SK-N-SH treated with all-trans-retinoic acid at 6 μM for 48 hours (cell line): Measurements from ENCODE around the gene ENSA.

Source experiments
- GLIS3 ChIP-seq: fragments of 250-450 bp; sonication (Bioruptor Pico); IDR thresholded peaks from 2 replicates; pipeline ENCODE4 v1.5.0; 2020; ENCODE audit warnings: mild to moderate bottlenecking, moderate library complexity
- RARB ChIP-seq: fragments of 250-450 bp; sonication (Bioruptor Pico); IDR thresholded peaks from 2 replicates; pipeline ENCODE4 v1.8.0; 2021; ENCODE audit warnings: mild to moderate bottlenecking, moderate library complexity
- SNAI2 ChIP-seq: fragments of 250-450 bp; sonication (Bioruptor Pico); IDR thresholded peaks from 2 replicates; pipeline ENCODE4 v1.5.0; 2020; ENCODE audit warnings: mild to moderate bottlenecking, moderate library complexity
- ZC3H10 ChIP-seq: fragments of 250-450 bp; sonication (Bioruptor Pico); IDR thresholded peaks from 2 replicates; pipeline ENCODE4 v1.5.1; 2021; ENCODE audit warnings: mild to moderate bottlenecking, moderate library complexity
- ZFP3 ChIP-seq: fragments of 250-450 bp; sonication (Bioruptor Pico); IDR thresholded peaks from 2 replicates; pipeline ENCODE4 v1.5.0; 2020; ENCODE audit warnings: mild to moderate bottlenecking, moderate library complexity
- ZFP30 ChIP-seq: fragments of 450-650 bp; formaldehyde crosslinking; IDR thresholded peaks from 2 replicates; pipeline ENCODE4 v1.5.0; 2022; ENCODE audit warnings: mild to moderate bottlenecking, moderate library complexity
- ZNF8 ChIP-seq: fragments of 450-650 bp; formaldehyde crosslinking; IDR thresholded peaks from 2 replicates; pipeline ENCODE4 v1.5.0; 2020; ENCODE audit warnings: mild to moderate bottlenecking, moderate library complexity
- TF ChIP-seq, protein P1 (sequence below): fragments of 250-450 bp; sonication (Bioruptor Pico); IDR thresholded peaks from 2 replicates; pipeline ENCODE4 v1.5.1; 2020; ENCODE audit warnings: low read depth, mild to moderate bottlenecking, moderate library complexity
- TF ChIP-seq, protein P2 (sequence below): fragments of 250-450 bp; sonication (Bioruptor Pico); IDR thresholded peaks from 2 replicates; pipeline ENCODE4 v1.8.0; 2020; ENCODE audit warnings: mild to moderate bottlenecking, moderate library complexity, borderline replicate concordance

DNA sequence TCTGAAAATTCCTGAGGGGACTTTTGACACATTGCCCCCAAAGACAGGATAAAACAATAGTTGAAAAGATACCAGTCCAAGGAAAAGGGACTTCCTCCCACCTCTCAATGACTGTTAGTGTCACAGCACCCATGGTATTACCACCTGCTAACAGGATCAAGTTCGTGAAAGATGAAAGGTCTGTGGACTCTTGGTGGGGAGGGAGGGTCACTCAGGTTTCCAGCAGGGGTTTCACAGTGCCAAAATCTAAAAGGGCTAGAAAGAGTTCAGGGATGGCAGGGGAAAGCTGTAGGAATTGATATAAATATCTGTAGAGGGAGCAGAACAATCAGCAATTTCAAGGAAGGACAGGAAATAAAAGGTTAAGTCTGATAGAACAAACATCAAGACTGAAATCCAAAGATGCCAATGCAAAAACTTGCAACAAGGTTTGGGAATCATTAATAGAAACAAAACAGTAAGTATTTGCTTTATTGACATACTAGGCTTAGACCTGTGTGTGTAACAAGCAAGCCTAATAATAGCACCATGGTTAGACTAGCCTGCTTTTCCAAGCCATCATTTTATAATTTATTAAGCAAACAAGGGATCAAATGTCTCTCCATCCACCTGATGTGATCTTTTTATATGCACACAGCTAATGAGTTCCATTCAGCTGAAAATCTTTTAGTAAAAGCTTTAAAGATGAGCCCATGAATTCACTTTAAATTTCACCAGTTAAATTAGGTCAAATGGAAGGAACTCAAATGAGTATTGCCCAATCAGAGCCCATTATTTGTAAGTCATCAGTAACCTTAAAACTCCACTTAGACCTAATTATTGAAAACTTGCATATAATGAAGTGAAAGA is 53.7 kb downstream of the ENSA start:
- TF ChIP-seq ZFP3 (no peak), ZC3H10 (CRISPR knock-in tag) (peak; percentile 33; the same call in 1 of the 2 replicates), ZFP30 (CRISPR knock-in tag) (0 out of 2 replicates have a peak, but pooled peaks have one; percentile 9), ZNF8 (no peak; the same call in 1 of the 2 replicates), GLIS3 (no peak), SNAI2 (CRISPR knock-in tag) (no peak), RARB (no peak; the same call in 1 of the 2 replicates)
- TF ChIP-seq, protein P1, sequence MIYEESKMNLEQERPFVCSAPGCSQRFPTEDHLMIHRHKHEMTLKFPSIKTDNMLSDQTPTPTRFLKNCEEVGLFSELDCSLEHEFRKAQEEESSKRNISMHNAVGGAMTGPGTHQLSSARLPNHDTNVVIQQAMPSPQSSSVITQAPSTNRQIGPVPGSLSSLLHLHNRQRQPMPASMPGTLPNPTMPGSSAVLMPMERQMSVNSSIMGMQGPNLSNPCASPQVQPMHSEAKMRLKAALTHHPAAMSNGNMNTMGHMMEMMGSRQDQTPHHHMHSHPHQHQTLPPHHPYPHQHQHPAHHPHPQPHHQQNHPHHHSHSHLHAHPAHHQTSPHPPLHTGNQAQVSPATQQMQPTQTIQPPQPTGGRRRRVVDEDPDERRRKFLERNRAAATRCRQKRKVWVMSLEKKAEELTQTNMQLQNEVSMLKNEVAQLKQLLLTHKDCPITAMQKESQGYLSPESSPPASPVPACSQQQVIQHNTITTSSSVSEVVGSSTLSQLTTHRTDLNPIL (CRISPR knock-in tag): peak; percentile 36; the same call in 1 of the 2 replicates
- TF ChIP-seq, protein P2, sequence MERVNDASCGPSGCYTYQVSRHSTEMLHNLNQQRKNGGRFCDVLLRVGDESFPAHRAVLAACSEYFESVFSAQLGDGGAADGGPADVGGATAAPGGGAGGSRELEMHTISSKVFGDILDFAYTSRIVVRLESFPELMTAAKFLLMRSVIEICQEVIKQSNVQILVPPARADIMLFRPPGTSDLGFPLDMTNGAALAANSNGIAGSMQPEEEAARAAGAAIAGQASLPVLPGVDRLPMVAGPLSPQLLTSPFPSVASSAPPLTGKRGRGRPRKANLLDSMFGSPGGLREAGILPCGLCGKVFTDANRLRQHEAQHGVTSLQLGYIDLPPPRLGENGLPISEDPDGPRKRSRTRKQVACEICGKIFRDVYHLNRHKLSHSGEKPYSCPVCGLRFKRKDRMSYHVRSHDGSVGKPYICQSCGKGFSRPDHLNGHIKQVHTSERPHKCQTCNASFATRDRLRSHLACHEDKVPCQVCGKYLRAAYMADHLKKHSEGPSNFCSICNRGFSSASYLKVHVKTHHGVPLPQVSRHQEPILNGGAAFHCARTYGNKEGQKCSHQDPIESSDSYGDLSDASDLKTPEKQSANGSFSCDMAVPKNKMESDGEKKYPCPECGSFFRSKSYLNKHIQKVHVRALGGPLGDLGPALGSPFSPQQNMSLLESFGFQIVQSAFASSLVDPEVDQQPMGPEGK: no peak
